Caki2 (cell line): Measurements from ENCODE around the gene AP3S1. TPM values are rescaled to one million over a fixed set of nuclear protein-coding genes. Genes with fewer than 3 reads are reported as not detected.
A peak's percentile ranks its signal among the peaks of the same experiment; 100 is the strongest.
"Not testable (repeated sequence)": the region's sequence is repeated elsewhere in the genome, so short reads cannot be mapped to it uniquely, and the experiment has no call there.

Experiments
- DNase-seq: peaks from one replicate; pipeline ENCODE4 v3.0.0-alpha.2; 2015; ENCODE audit warnings: low read depth
- in situ Hi-C: cut with HindIII; loops from 2 replicates; pipeline ENCODE4 v1.10.0; 2016; ENCODE audit warnings: low sequenced_read_pairs, low pct_unique_long_range_greater_than_20kb, mixed read lengths
- total RNA-seq: library from RNA; depleted of rRNA; stranded (reverse); fragments of >200 nt; shearing (Covaris generic); gene quantifications from 2 replicates; pipeline ENCODE4 v1.2.3, GENCODE V29; 2014; ENCODE audit warnings: low replicate concordance; rRNA removed

Gene AP3S1
- 16.3 and 17.2 TPM in 2 replicates for total RNA-seq

- DNase-seq, result peak; percentile 91
- in situ Hi-C loops, result no loop called here
Observed at GRCh38 chr5:115841382-115842088, at the start of gene AP3S1, which contains the start of gene ATG12. Gene AP3S1 (plus strand): TSS chr5:115841935. CDS start chr5:115842038, 103 bp downstream. Gene ATG12 (minus strand): TSS chr5:115841565. CDS start chr5:115841552, 13 bp downstream.

GRCh38 chr5:115795700-115796099 is 46.0 kb upstream of the AP3S1 start:
- in situ Hi-C loops, result no loop called here
- no peak for DNase-seq

- no peak for DNase-seq
- in situ Hi-C loops, result no loop called here
Observed at GRCh38 chr5:115796656-115797055, 45.1 kb upstream of the AP3S1 start.

DNA sequence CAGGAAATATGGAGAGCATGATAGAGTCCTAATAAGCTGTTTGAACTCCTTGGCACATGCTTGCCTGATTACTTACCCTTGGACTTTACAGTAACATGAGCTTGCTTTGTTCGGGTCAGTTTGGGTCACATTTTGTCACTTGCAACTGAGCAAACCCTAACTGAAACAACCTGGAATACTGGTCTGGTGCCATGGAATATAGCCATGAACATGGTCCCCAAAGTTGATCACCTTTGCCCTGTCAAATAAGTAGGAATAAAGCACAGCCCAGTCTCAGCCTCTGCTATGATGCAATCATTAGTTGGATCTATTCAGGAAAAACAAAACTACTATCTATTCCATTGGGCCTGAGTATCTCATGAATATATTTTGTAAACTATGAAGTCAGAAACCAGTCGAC is 43.5 kb upstream of the AP3S1 start:
- DNase-seq, result no peak
- in situ Hi-C loops, result no loop called here

- in situ Hi-C loops, result no loop called here
- DNase-seq, result no peak
Observed at GRCh38 chr5:115800108-115800507, 41.6 kb upstream of the AP3S1 start.

- in situ Hi-C loops, result no loop called here
- DNase-seq, result no peak
Observed at GRCh38 chr5:115801152-115801551, 40.6 kb upstream of the AP3S1 start.

DNA sequence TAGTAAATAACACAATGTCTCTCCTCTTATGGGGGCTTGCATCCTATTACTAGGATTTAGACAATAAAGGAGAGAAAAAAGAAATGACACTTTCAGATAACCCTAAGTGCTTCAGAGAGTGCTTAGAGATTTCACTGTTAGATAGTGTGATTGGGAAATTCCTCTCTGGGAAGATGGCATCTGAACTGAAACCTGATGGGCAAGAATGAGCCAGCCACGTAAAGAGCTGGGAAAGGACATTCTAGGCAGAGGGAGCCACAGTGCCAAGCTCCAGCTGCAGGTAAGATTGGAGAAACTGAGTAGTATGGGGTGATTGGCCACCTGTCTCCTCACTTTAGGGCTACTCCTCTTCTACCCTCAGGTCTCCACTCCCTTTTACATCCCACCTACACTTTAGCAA is 39.8 kb upstream of the AP3S1 start:
- no peak for DNase-seq
- in situ Hi-C loops, result no loop called here

DNA sequence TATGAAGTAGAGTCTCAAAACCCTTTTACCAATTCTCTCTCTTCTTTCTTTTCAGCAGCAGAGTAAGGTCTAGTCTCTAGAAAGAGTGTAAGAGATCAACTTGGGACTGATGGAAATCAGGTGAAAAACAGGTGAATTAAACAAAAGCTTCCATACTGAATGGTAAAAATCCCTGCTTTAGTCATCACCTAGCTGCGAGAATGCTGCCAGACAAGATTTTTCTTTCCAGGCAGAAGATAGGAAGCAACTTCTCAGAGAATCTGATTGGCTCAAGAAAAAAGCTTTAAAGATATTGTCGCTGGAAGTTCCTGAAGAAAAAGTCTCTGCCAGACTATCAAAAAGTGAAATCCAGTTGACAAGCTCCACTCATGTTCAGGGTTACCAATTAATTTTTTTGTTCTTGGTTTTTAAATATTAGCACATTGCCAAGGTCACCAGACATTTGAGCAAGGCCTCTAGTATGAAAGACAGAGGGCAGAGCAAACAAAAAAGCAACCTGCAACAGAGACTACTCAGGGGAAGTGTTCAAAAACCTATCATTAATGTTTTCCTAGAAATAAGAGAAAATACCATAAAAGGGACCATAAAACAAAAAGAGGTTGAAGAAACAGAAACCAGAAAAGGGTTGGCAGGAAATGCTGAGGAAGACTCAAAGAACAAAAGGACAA is 34.6 kb upstream of the AP3S1 start:
- DNase-seq, result no peak
- in situ Hi-C loops, result no loop called here

- no peak for DNase-seq
- in situ Hi-C loops, result no loop called here
Observed at GRCh38 chr5:115807654-115808052, 34.1 kb upstream of the AP3S1 start.

GRCh38 chr5:115808066-115808465 is 33.7 kb upstream of the AP3S1 start:
- in situ Hi-C loops, DNase-seq: not testable (repeated sequence)

DNA sequence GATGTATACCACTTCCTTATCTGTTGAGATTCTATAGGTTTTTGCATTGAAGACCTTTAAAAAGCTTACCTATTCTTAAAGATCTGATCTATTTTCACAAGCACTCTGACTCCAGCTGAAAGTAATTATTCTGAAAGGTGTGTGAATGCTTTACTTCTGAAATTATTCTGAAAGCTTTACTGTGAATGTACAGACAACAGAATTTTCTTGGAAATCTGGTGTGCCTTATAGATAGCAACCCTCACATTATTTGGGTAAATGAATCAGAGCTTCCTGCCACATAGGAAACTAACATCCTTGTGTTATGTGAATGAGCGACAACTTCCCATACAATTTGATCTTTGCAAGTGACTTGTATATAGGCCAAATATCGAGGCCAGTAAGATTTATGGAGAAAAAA is 31.8 kb upstream of the AP3S1 start:
- in situ Hi-C loops, result no loop called here
- DNase-seq, result no peak

DNA sequence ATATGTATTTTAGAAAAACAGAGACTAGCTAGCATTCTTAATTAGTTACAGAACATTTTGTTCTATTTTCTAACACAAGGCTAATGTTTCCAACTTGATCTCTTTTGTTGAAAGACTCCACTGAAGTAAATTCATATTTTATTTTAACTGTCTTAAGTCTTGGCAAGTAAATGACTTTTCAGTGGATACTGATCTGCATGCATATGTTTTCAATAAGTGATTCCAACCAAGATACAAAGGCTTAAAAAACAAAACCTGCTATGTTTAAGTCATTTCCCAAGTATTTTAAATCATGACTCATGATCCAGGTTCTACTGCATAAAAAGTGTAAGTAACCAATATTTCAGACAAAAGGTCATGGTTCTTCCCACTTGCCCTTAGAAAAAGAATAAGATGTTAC is 31.0 kb upstream of the AP3S1 start:
- in situ Hi-C loops, result no loop called here
- DNase-seq, result no peak

- in situ Hi-C loops, result no loop called here
- no peak for DNase-seq
Observed at GRCh38 chr5:115811406-115811805, 30.3 kb upstream of the AP3S1 start.

GRCh38 chr5:115812372-115812771 is 29.4 kb upstream of the AP3S1 start:
- in situ Hi-C loops, result no loop called here
- no peak for DNase-seq

GRCh38 chr5:115813719-115814118 is 28.0 kb upstream of the AP3S1 start:
- in situ Hi-C loops, result no loop called here
- no peak for DNase-seq

DNA sequence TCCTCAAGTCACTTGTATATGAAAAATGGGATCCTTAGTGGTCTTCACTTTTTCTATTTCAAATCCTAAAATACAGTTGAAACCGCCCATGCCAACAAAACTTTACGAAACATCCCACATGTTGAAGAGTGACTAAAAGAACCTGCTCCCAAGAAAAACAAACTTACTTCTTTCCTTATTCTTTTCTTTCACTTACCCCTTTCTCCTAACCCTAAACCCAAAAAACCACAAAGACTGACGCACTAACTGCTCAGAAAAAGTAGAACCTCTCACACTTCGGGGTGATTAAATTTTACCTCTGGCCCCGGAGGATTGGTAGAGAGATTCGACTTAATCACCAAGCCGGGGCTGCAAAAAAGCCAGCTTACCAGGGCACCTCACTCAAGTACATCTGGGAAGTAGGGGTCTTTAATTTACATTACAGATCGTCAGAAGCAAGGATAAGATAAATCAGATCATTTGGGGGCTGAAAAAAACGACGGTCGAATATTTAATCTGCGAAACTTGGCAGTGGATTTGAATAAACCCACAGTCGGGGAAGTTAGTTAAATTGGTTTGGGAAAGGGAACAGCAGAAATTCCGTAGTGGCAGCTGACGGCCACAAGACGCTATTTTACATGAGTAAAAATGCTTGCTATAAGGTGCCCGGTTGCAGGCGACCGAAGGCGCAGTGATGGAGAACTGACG is 26.6 kb upstream of the AP3S1 start:
- DNase-seq, result no peak
- in situ Hi-C loops, result no loop called here

DNA sequence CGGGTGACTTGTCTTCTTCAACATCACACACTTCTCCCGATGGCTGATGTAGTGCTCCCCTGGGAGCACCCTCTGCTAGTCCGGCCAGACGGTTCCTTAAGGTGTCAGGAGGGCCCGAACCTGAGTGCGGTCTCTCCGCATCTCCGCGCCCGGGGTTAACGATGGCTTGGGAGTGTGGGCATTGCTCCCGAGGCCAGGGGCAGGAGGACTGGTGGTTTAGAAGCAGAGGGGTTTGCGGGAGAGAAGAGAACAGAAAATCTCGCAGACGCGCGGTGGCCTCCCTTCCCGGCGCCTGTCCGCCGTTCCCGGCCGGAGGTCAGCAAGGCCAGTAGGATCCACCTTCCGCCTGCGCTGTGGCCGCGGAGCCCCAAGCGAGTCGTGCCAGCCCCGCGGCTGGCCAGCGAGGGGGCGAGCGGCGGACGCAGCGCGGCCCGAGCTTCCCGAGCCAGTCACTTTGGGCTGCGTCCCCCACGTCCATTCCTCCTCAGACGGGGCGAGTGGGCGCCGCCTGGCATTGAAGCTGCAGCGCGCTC is 26.0 kb upstream of the AP3S1 start:
- no peak for DNase-seq
- in situ Hi-C loops, result no loop called here

- in situ Hi-C loops, result no loop called here
- DNase-seq, result no peak
Observed at GRCh38 chr5:115816226-115817081, 25.3 kb upstream of the AP3S1 start, which contains the start of gene CDO1. Gene CDO1 (minus strand): TSS chr5:115816659. CDS start chr5:115816397, 262 bp downstream.
